Smooth muscle cell of the umbilical artery (primary cell): ENCODE results near the gene POMT2. TPM values are rescaled to one million over a fixed set of nuclear protein-coding genes. Genes with fewer than 3 reads are reported as not detected.

Experiments
- total RNA-seq: library from RNA; depleted of rRNA; stranded (reverse); fragments of >200 nt; gene quantifications from 2 replicates; pipeline ENCODE4 v1.2.3, GENCODE V29; 2014

POMT2 gene
- 13.7 and 18.9 TPM in 2 replicates for total RNA-seq

GRCh38 chr14:77320238-77320935, at the start of gene POMT2:
TSS of gene POMT2 (minus strand) at chr14:77320883. CDS start at chr14:77320681, 202 bp downstream.

DNA sequence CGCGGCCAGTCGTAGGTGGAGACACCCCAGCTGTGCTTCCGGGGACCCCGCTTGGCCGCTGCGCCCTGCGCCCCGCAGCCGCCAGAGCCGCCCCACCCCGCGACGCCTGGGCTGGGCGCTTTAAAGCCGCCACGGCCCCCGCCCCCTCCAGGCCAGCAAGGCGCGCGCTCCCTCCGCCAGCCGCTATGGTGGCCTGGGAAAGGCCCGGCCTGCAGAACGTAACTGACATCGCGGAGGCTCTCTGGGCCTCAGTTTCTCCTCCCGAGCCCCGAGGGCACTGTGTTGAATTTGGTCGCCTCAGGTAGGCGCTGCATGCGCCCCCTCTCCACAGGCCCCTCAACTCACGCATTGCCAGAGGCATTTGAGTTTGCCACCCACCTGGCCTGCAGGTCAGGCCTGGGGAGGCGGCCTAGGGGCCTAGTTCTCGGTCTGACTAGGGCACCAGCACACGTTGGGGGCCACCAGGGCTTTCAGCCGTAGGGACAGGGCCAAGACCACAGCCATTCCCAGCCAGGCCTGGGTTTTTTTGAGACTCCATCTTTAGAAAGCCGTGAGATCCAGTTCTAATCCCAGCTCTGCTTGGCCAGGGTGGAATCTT, 49.5 kb downstream of the POMT2 start, which contains the start of gene NGB:
Gene NGB, minus strand, starts transcription at position 94 of the 598 bp plus-strand sequence. CDS start 269 bp downstream, outside the sequence.

Other genes starting within 250 kb of the POMT2 start
- 11.6 and 13.7 TPM in 2 replicates for gene CIPC, start 222.6 kb downstream of the POMT2 start, total RNA-seq
- not detected in 2 replicates for gene ZDHHC22, start 179.1 kb downstream of the POMT2 start, total RNA-seq
- gene TMEM63C, start 139.1 kb downstream of the POMT2 start, total RNA-seq, result 0.30 and 0.46 TPM in 2 replicates
- gene NGB, start 49.7 kb downstream of the POMT2 start, total RNA-seq, result not detected in 2 replicates
- 14.2 and 20.8 TPM in 2 replicates for gene GSTZ1, start 153 bp upstream of the POMT2 start, total RNA-seq
- gene TMED8, start 56.2 kb upstream of the POMT2 start, total RNA-seq, result 13.7 and 14.3 TPM in 2 replicates
- gene SAMD15, start 56.5 kb upstream of the POMT2 start, total RNA-seq, result 0.88 and 1.8 TPM in 2 replicates
- gene NOXRED1, start 102.6 kb upstream of the POMT2 start, total RNA-seq, result 0.55 TPM in 1 of 2 replicates, not detected in the other
- gene VIPAS39, start 136.7 kb upstream of the POMT2 start, total RNA-seq, result 25.3 and 30.0 TPM in 2 replicates
- 125 and 199 TPM in 2 replicates for gene AHSA1, start 137.2 kb upstream of the POMT2 start, total RNA-seq
- gene ISM2, start 177.9 kb upstream of the POMT2 start, total RNA-seq, result 0.14 and 0.89 TPM in 2 replicates